ENCODE measurements around the gene CMIP.

The CMIP gene

GRCh38 chr16:81611721-81612120 lies 167.1 kb downstream of the CMIP start:
- no peak overlapping the region for H3K4me3 ChIP-seq (replicated peaks; ENCODE audit: low read depth, low read length)
- DNase-seq (ENCODE audit: low read depth): no peak
- no peak for TF ChIP-seq CTCF (IDR thresholded peaks at IDR 0.05; ENCODE audit: low read length, missing control alignments)

DNA sequence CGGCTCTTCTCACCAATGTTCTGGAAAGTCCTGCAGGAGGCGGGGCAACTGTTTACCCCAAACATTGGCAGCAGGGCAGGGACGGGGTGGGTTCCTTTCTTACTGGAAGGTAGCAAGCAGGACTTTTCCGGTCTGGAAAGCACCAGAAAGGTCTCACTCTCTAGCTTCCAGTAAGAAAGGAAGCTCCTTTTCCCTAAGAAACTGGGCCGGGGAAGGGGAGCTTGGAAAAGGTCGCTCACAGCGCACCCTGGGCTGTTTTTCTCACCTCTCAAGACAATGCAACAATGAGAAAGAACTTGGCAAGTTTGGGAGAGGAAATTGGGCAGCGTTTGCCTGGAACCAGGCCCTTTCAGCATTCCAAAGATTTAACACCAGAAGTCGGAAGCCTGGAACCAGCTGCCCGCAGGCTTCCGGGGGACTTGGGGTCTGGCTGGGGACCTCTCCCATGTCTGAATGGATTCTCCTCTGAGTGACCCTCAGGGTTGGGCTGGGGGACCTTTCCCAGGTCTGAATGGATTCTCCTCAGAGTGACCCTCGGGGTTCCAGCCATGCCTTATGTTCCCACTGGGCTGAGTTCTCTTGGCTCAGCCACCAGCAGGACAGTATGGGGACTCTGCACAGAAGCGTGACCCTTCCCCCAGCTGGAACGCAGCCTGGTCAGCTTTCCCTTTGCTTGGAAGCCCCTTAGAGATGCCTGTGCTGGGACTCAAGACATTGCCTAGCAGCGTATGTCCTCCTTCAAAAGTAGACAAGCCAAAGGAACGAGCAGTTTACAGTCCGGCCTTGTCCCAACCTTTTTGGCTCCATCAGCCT lies 167.9 kb downstream of the CMIP start:
- DNase-seq (ENCODE audit: low read depth): peak; percentile 89
- no peak for TF ChIP-seq CTCF (IDR thresholded peaks at IDR 0.05; ENCODE audit: low read length, missing control alignments)
- no peak overlapping the region for H3K4me3 ChIP-seq (replicated peaks; ENCODE audit: low read depth, low read length)

GRCh38 chr16:81614171-81614570 lies 169.6 kb downstream of the CMIP start:
- no peak for DNase-seq (ENCODE audit: low read depth)
- TF ChIP-seq CTCF (IDR thresholded peaks at IDR 0.05; ENCODE audit: low read length, missing control alignments): no peak
- no peak overlapping the region for H3K4me3 ChIP-seq (replicated peaks; ENCODE audit: low read depth, low read length)

DNA sequence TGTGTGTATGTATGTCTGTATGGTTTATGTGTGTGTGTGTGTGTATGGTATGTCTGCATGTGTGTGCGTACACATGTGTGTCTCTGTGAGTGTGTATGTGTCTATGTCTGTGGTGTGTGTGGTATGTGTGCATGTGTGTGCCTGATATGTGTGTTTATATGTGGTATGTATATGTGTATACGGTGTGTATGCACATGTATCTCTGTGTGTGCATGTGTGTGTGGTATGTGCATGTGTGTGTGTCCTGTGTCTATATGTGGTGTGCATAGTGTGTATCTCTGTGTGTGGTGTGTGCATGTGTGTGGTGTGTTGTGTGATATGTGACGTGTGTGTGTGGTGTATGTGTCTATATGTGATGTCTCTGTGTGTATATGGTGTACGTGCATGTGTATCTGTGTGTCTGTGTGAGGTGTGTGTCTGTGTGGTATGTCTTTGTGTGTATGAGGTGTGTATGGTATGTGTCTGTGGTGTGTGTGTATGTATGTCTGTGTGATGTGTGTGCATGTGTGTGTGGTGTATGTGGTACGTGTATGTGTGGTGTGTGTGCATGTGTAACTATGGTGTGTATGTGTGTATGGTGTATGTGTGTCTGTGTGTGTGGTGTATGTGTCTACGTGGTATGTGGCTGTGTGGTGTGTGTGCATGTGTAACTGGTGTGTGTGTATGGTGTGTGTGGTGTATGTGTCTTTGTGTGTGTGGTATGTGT lies 170.2 kb downstream of the CMIP start:
- no peak for TF ChIP-seq CTCF (IDR thresholded peaks at IDR 0.05; ENCODE audit: low read length, missing control alignments)
- no peak overlapping the region for H3K4me3 ChIP-seq (replicated peaks; ENCODE audit: low read depth, low read length)
- DNase-seq (ENCODE audit: low read depth): no peak

- no peak for DNase-seq (ENCODE audit: low read depth)
- no peak for TF ChIP-seq CTCF (IDR thresholded peaks at IDR 0.05; ENCODE audit: low read length, missing control alignments)
- no peak overlapping the region for H3K4me3 ChIP-seq (replicated peaks; ENCODE audit: low read depth, low read length)
These were observed 170.8 kb downstream of the CMIP start for GRCh38 chr16:81615411-81615810.

DNA sequence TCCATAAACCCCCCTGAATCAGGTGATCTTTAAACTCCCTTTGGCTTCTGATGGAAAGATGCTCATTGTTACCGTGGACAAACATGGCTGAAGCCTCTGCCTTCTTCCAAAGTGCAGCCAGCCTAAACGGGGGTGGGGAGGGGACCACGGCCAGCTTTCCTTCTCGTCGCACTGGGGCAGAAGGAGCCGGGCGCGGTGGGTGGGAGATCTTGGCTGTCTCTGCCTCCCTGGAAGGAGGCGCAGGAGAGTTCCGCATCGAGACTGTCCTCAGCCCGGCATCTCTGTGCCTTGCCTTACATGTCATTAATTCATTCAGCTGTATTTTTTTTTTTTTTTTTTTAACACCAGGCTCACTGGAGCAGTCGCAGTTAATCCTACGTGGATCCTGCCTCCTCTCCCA lies 171.2 kb downstream of the CMIP start:
- no peak for TF ChIP-seq CTCF (IDR thresholded peaks at IDR 0.05; ENCODE audit: low read length, missing control alignments)
- DNase-seq (ENCODE audit: low read depth): no peak
- H3K4me3 ChIP-seq (replicated peaks; ENCODE audit: low read depth, low read length): no peak overlapping the region
